ENCODE results near the gene ABHD15.
A peak's percentile ranks its signal among the peaks of the same experiment; 100 is the strongest.

ABHD15 gene, protein sequence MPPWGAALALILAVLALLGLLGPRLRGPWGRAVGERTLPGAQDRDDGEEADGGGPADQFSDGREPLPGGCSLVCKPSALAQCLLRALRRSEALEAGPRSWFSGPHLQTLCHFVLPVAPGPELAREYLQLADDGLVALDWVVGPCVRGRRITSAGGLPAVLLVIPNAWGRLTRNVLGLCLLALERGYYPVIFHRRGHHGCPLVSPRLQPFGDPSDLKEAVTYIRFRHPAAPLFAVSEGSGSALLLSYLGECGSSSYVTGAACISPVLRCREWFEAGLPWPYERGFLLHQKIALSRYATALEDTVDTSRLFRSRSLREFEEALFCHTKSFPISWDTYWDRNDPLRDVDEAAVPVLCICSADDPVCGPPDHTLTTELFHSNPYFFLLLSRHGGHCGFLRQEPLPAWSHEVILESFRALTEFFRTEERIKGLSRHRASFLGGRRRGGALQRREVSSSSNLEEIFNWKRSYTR

DNA sequence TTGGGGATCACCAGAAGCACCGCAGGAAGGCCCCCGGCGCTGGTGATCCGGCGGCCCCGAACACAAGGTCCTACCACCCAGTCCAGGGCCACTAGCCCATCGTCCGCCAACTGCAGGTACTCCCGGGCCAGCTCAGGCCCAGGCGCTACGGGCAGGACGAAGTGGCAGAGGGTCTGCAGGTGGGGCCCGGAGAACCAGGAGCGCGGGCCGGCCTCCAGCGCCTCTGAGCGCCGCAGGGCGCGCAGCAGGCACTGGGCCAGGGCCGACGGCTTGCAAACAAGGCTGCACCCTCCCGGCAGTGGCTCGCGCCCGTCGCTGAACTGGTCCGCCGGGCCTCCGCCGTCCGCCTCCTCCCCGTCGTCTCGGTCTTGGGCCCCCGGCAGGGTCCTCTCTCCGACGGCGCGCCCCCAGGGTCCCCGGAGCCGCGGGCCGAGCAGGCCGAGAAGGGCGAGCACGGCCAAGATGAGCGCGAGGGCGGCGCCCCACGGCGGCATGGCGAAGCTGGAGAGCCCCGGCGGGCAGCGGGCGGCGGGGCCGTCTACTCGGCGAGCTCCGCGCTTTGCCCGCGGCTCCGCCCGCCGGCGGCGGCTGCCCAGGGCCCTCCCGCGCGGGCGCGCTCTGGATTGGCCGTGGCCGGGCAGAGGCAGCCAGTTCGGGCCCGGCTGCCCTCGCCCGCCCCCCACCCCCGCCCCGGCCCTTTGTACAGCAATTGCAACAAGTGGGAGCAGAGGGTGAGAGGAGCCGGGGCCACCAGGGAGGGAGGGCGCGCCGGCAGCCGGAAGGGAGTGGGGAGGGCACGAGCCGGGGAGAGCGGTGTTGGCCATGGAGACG is at the start of gene ABHD15:
TSS of gene ABHD15 (minus strand) at position 565 of the 831 bp plus-strand sequence. CDS start at position 494, 71 bp downstream.
- peak; percentile 9 for DNase-seq

DNA sequence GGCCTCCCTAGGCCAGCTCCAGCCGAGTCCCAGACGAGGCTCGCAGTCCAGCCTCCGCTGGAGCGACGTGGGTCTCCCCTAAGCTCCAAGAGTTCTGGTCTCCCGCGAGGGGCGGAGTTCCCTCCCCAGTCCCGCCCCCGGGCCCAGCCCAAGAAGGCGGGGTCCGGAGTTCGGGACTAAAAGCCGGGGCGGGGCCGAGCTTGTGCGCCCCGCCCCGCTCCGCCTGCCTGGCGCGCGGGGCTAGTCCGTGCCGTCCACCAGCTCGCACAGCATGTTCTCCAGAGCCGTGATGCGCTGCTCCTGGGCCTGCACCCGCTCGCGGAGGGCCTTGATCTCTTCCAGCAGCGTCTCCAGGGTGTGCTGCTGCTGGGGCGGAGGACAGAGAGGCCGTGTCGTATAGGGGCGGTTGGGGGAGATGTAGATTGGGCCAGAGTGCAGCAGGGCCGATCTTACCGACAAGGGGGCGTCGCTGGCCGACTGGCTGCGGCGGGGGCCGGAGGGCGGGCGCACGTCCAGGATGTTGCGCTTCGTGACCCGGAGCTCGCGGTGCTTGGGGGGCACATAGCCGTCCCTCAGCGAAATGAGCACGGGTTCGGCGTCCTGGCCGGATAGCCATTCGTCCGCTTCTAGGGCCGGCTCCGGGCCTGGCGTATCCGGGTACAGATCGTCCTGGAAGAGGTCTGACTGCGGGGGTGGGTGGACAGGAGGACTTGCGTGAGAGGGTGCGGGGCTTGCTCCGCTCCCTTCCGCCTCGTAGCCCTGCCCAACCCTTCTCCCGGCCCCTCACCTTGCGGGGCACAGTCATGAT is 48.9 kb upstream of the ABHD15 start:
- no peak for DNase-seq

DNA sequence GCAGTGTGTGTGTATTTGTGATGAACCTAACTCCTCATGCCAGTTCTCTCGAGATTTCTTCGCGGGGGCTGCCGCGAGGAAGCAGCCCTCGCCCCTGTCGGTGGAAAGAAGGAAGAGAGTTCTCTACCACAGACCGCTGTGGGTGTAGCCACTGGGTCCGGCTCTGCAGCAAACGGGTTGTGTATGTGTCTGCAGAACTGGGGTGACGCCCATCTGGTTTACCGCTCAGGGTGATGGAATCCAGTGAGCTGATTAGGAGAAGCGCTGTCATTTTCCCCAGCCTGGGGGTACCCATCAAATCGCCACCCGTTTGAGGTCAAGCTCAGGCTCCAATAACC is 48.2 kb upstream of the ABHD15 start:
- no peak for DNase-seq

DNA sequence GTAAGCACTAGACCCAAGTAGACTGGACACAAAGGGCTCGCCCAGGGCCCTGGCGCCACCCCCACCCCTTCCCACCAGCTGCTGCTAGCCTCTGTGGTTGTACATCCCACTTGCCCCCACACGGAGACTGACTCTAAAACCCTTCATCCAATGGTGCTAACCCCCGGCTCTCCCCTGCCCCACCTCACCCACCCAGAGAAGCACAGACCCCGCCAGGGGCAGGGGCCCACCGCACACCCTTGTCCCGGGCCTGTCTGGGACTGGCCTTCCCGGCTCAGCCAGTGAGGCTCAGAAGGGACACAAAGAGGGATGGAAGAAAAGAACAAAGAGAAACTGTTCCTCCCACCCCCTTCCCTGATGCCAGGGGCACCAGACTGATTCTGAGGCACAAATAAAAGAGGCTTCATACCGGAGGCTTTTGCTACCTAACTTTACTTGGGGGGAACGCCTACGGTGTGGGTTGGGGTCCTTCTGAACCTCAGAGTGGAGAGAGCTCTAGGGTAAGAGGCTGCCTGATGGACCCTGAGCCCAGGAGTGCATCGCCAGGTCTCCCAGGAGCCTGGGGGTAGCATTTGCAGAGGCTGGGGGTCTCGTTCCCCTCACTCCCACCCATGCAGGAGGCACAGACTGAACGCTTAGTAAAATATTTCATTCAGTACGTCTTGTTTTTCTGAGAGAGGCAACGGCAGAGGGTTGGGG is 47.7 kb upstream of the ABHD15 start:
- DNase-seq: no peak

DNA sequence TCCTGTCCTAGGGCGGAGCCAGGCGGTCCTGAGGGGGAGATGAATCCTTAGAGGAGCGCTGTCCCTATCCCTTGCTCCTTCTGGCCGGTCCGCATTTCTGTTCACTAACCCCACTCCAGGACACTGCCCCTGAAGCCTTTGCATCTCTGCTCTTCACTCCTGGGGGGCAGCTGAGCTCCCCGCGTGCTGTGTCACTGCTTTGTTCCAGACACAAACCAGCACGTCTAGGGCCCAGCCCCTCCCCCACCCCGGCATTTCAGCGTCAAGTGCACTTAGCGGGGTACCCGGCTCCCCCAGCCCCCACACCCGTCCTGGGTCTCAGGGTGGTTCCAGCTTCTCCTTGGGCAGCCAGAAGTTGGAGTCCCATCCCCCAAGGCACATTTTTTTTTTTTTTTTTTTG is 47.0 kb upstream of the ABHD15 start:
- DNase-seq: no peak

DNA sequence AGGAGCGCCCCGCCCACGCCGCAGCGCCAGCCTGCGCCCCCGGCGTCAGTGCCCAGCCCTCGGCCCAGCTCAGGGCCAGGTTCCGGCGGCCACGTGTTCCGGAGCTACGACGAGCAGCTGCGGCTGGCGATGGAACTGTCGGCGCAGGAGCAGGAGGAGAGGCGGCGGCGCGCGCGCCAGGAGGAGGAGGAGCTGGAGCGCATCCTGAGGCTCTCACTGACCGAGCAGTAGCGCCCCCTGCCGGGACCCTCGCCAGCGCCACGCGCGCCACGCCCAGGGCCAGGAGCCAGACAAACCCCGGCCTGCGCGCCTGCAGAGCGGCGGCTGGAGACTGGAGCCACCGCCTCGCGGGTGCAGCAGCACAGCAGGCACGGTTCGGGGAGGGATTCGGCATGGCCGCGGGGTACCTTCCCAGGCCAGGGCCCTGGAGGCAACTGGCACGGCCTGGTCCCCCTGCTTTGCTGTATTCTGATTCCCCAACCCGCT is 46.6 kb upstream of the ABHD15 start:
- no peak for DNase-seq

DNA sequence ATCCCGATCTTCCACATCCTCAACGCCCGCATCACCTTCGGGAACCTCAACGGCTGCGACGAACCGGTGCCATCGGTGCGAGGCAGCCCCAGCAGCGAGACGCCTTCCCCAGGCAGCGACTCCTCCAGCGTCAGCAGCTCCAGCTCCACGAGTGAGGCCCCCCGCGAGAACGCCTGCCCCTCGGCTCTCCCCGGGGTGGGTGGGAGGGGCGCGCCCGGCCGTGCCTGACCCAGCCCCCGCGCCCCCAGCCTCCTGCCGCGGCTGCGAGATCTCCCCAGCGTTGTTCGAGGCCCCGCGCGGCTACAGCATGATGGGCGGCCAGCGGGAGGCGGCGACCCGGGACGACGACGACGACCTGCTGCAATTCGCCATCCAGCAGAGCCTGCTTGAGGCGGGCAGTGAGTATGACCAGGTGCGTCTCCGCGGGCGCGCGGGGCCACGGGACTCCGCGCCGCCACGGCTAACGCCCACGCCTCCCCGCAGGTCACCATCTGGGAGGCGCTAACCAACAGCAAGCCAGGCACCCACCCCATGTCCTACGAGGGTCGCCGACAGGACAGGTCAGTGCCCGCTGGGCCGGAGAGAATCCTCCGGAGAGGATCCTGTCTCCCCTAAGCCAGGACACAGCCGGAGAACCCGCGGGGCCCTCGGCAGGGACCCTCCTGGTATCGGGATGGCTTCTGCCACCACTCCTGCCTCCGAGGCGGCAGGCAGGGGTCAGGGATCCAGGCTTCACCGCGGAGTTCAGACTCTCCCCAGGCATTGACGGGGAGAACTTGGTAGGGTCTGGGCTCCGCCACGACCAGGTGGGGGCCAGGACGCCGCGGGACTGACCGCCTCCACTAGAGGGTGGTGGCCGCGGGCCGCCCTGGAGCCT is 45.8 kb upstream of the ABHD15 start:
- no peak for DNase-seq

DNA sequence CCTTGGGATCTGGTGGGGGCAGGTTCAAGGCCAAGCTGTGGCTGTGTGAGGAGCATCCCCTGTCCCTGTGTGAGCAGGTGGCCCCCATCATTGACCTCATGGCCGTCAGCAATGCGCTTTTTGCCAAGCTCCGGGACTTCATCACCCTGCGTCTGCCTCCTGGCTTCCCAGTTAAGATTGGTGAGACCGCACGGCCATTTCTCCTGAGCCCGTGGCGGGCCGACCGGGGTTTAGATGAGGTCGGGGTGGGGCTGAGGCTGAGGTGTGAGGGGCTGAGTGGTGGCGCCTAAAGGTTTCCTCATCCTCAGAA is 45.2 kb upstream of the ABHD15 start:
- no peak for DNase-seq

DNA sequence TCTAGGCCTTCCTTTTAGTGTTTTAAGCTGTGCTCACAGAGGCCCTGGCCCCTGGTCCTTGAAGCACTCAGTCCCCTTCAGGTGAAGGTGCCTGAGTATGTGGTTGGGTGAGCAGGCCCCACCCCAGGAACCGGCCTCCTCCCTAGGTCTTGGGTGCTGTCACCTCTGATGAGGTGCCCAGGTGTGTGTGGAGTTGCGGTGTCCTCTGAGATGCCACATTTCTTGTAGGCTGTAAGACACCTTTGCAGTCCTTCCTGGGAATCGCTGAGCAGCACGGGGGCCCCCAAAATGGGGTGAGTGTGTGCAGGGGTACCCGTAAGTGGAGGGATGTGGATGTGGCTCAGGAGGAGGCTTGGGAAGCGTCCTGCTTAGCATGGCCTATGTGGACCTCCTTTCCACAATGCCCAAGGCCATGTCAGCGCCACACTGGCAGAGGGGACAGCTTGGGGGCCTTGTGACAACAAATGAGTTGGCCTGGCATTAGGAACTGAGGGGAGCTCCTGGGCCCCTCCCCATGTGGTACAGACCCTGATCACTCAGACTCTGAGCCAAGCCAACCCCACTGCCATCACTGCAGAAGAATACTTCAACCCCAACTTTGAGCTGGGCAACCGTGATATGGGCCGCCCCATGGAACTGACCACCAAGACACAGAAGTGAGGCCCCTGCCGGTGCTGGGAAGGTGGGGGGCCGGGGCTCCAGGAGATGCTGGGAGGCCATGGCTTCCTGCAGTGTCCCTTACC is 44.7 kb upstream of the ABHD15 start:
- DNase-seq: no peak

DNA sequence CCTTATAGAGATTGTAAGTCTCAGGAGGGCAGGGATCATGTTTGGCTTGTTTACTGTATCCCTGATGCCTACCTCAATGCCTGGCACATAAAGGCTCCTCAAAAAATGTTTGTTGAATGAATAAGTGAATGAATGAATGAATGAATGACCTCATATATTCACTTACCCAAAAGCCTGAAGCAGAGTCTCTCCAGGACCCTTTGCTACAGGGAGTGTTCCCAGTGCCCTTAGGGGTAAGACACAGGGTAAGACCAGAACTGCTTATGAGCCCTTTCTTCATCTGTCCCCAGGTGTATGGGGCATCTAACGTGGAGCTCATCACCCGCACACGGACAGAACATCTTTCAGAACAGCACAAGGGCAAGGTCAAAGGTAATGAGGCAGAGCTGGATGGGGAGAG is 43.6 kb upstream of the ABHD15 start:
- DNase-seq: no peak

DNA sequence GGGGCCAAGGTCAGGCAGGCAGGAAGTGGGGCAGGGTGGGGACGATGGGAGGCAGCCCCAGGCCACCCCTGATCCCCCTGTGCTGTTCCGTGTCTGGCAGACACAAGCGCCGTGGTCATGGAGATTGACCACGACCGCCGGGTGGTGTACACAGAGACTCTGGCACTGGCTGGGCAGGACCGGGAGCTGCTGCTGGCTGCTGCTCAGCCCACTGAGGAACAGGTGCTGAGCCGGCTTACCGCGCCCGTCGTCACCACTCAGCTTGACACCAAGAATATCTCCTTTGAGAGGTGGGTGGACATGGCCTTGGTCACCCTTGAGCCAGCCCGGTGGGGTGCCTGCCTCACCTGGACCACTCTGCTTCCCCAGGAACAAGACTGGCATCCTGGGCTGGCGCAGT is 42.1 kb upstream of the ABHD15 start:
- DNase-seq: no peak

DNA sequence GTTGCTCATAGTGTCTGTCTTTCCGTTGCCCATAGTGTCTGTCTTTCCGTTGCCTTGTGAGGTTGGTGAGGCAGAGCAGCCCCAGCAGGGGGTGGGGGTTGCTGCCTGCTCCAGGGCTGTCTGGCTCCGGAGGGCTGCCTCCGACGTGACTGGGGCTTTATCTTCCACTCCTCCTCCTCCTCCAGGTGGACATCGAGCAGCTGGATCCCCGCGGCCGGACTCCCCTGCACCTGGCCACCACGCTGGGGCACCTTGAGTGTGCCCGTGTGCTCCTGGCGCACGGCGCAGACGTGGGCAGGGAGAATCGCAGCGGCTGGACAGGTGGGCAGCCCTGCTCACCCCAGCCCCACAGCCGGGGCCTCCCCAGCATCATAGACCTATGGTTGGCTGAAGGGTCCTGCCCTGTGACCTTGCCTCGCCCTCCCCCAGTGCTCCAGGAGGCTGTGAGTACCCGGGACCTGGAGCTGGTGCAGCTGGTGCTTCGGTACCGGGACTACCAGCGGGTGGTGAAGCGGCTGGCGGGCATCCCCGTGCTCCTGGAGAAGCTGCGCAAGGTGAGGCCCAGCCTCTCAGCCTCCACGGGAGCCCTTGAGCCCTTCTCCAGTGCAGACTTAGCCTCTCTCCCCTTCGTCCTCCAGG is 40.8 kb upstream of the ABHD15 start:
- DNase-seq: no peak

DNA sequence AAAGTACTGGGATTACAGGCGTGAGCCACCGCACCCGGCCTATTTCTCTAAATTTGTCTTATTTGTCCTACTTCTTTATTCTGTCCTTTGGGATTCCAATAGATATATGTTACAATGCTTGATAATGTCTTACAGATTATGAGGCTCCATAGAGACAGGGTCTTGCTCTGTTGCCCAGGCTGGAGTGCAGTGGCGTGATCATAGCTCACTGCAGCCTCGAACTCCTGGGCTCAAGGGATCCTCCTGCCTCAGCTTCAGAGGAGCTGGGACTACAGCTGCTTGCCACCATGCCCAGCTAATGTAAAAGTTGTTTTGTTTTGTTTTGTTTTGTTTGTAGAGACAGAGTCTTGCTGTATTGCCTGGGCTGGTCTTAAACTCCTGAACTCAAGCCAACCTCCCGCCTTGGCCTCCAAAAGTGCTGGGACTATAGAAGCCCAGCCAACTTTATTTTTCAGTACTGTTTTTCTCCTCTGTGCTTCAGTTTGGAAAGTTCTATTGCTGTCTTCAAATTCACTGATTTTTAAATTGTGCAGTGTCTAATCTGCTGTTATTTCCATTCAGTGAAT is 36.4 kb upstream of the ABHD15 start:
- no peak for DNase-seq

DNA sequence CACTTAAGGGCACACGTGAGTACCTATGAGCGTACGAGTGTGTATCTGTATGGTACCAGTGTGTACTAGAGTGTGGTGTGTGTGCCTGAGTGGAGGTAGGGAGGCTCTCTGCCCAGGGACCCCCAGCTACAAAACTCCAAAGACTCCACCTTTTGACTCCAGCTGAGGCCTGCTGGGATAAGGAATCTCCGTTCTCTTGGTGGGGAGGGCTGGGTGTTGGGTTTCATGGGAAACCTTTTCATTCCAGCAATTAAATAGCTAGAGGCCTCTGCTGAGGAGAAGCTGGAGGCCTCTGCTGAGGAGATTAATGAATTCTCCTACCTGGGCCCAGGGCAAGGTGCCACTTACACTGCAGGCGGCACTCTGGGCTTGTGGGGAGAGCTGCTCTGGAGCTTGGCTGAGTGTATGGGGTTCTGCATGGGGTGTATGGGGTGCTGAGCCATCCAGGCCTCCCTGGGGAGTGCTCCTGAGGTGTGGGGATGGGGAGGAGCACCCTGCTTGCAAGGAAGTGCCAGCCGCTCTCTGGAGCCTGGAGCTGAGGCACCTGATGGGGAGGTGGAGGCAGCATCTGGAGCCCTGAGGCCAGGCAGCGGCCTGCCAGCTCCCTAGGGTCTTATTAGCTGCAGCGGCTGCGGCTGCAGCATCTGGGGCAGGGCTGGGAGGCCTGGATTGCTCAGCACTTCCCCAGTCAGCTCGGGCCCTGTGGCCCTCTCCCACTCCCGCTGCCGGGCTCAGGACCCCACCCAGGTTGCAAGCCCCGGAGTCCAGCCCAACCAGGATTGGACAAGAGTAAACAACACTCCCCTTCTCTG is 30.7 kb upstream of the ABHD15 start:
- no peak for DNase-seq

DNA sequence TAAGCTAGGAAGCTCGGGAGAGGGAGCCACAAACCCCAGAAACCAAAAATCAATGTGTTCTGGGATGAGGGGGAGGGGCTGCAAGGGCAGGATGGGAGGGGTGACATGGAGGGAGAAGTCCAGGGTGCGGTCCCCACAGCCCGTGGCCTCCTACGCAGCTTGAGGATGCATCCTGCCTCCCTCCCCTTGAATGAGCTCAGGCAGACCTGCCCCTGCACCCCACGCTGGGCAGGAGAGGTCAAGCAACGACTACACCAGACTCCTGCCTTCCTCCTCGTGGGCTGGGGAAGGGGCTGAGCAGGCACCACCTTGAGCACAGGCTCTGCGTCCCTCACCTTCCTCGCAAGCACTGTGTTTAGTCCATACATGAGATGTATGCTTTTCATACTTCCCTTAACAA is 30.0 kb upstream of the ABHD15 start:
- DNase-seq: no peak

DNA sequence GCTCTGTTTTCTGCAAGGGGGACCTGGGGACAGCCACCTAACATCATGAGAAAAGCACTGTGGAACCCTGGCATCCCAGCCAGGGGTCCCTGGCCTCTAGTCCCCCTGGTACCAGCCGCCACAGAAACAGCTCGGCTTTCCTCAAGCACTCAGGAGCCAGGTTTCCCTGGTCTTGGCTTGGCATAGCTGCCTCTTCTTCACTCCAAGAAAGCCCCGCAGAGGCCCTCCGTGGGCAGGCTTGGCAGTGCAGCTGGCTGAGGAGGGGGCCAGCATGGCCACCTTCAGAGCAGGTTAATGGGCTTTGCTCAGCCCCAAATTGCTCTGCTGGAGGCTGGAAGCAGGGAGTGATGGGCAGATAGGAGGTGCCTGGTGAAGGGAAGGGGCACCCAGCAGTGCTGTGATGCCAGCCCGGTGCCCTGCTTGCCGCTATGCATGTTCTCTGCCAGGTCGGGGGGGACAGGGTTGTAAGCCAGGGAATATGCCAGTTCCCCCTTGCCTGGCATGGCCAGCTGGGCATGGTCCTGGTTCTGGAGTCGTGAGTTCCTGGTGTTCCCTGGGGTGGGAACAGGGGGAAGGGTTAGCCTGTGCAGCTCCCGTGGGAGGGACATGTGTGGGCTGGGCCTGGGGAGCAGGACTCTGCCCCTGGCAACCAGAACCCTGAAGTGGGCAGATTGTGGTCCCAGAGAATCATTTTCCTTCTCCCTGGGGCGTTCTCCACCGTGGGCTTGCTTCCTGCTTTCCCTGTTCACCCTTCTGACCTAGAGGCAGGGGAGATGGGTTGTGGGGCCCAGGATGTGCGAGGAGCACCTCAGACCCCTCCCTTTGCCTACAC is 29.3 kb upstream of the ABHD15 start:
- DNase-seq: no peak

DNA sequence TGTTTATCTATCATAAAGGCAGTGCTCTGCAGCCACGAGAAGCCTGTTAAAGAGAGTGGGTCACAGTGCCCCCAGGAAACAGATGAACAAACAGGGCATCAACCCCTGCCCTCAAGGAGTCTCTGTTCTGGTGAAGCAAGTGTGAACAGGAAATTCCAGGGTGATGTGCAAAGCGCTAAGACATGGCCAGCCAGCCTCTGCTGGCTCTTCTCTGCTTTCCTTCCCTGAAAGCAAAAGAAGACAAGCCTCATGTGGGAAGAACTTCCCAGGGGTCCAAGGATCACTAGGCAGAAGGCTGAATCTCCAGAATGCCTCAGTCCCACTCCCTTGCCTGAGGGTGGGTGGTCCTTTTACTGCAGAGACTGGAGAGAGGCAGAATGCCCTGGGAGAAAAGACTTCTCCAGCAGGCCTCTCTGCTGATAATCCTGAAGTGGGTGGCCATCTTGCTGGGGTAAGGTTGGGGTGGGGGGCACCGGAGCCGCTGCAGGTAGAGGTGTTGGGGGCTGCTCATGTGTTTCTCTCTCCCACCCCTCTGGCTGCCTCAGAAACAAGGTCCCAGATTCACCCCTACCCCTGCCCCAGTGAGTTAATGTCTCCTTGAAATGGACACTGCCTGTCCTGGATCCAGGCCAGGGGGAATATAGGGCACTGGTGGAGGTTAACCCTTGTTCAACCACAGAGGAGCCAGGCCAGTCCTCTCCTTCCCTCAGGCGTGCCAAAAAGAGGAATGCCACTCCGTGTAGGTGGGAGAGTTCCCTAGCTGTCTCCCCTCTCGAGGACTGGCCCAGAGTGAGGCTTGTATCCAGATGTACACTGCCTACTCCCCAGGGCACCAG is 28.5 kb upstream of the ABHD15 start:
- DNase-seq: no peak
